Metanephros (tissue), 2 donors: ENCODE measurements around the gene RFC3. TPM values are rescaled to one million over a fixed set of nuclear protein-coding genes. Genes with fewer than 3 reads are reported as not detected.

Experiments used
- small RNA-seq: library from RNA; depleted of rRNA; stranded (forward); fragments of <200 nt; gene quantifications from one replicate; pipeline ENCODE3, GENCODE V24; 2014; ENCODE audit warnings: low replicate concordance
- total RNA-seq: library from RNA; depleted of rRNA; stranded (reverse); fragments of >200 nt; gene quantifications from one replicate; pipeline ENCODE4 v1.2.3, GENCODE V29; 2014

RFC3 gene, protein sequence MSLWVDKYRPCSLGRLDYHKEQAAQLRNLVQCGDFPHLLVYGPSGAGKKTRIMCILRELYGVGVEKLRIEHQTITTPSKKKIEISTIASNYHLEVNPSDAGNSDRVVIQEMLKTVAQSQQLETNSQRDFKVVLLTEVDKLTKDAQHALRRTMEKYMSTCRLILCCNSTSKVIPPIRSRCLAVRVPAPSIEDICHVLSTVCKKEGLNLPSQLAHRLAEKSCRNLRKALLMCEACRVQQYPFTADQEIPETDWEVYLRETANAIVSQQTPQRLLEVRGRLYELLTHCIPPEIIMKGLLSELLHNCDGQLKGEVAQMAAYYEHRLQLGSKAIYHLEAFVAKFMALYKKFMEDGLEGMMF
- total RNA-seq, result 16.3 TPM

DNA sequence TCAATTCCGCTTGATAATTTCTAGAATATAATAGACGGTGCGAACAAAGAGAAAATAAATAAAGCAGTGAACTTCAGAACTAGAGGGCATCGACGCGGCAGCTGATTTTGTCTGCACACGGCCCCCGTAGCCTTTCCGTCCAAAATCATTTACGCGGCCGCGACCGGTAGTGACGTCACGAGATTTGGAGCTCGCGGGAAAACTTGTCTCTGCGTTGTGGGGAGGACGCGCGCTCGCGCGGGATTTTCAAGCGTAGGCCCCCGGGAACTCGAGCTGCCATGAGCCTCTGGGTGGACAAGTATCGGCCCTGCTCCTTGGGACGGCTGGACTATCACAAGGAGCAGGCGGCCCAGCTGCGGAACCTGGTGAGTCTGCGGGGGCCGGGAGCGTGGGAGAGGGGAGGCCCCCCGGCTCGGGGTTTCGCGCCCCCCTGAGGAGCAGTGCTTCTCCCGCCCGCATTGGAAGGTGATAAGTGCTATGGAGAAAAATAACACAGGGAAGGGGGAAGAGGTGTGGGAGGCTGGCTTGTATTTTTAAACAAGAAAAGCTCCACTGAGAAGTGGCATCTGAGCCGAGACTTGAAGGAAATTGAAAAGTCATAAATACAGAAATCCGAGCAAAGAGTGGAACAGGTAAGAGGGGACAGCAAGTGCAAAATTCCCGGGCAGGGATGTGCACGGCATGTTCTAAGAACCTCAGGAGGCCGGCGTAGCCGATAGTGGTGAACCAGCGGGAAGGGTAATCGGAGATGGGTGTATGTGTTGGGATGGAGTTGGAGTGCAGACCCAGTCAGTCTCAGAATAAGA, at the start of gene RFC3:
Gene RFC3 (plus strand): TSS at position 249 of the 806 bp plus-strand sequence. CDS start 30 bp downstream, at position 279.

Small RNA genes lying within 50 kb of the gene (small RNA-seq; reads per million reads assigned to genes)
- not detected for gene RNU5A-4P
